Measurements from ENCODE around the gene CNTNAP4. TPM values are rescaled to one million over a fixed set of nuclear protein-coding genes. Genes with fewer than 3 reads are reported as not detected.

CNTNAP4 gene
- total RNA-seq, 1 donor from 2014 or later: not detected

- DNase-seq (ENCODE audit: extremely low spot score, unreplicated experiment): no peak
- no peak overlapping the region for H3K4me3 Mint-ChIP-seq (ENCODE audit: unreplicated experiment)
- no peak for TF ChIP-seq CTCF (IDR thresholded peaks at IDR 0.05)
- no peaks in the 10 kb centered on the region for H3K36me3 Mint-ChIP-seq (ENCODE audit: unreplicated experiment)
- H3K27ac Mint-ChIP-seq (ENCODE audit: unreplicated experiment): no peak overlapping the region
- H3K27me3 Mint-ChIP-seq (ENCODE audit: unreplicated experiment): peaks cover 2% of the 10 kb centered on the region
- H3K9me3 Mint-ChIP-seq (ENCODE audit: unreplicated experiment): peaks cover 14% of the 10 kb centered on the region
- no peaks in the 10 kb centered on the region for H3K4me1 Mint-ChIP-seq (ENCODE audit: unreplicated experiment)
Measured at GRCh38 chr16:76268824-76269223, 8.4 kb upstream of the CNTNAP4 start.

- DNase-seq (ENCODE audit: extremely low spot score, unreplicated experiment): no peak
- H3K27me3 Mint-ChIP-seq (ENCODE audit: unreplicated experiment): peaks cover 4% of the 10 kb centered on the region
- H3K4me3 Mint-ChIP-seq (ENCODE audit: unreplicated experiment): no peak overlapping the region
- H3K4me1 Mint-ChIP-seq (ENCODE audit: unreplicated experiment): no peaks in the 10 kb centered on the region
- no peaks in the 10 kb centered on the region for H3K36me3 Mint-ChIP-seq (ENCODE audit: unreplicated experiment)
- H3K27ac Mint-ChIP-seq (ENCODE audit: unreplicated experiment): no peak overlapping the region
- TF ChIP-seq CTCF (IDR thresholded peaks at IDR 0.05): no peak
- no peaks in the 10 kb centered on the region for H3K9me3 Mint-ChIP-seq (ENCODE audit: unreplicated experiment)
Measured at GRCh38 chr16:76277460-76278030, 344 bp downstream of the CNTNAP4 start.

- Mint-ChIP-seq H3K27me3 (ENCODE audit: unreplicated experiment) (peaks cover 4% of the 10 kb centered on the region), H3K4me1 (ENCODE audit: unreplicated experiment) (no peaks in the 10 kb centered on the region), H3K36me3 (ENCODE audit: unreplicated experiment) (no peaks in the 10 kb centered on the region), H3K9me3 (ENCODE audit: unreplicated experiment) (no peaks in the 10 kb centered on the region), H3K27ac (ENCODE audit: unreplicated experiment) (no peak overlapping the region), H3K4me3 (ENCODE audit: unreplicated experiment) (no peak overlapping the region)
- no peak for TF ChIP-seq CTCF (IDR thresholded peaks at IDR 0.05)
- no peak for DNase-seq (ENCODE audit: extremely low spot score, unreplicated experiment)
Measured at GRCh38 chr16:76278086-76278485, 885 bp downstream of the CNTNAP4 start.

- DNase-seq (ENCODE audit: extremely low spot score, unreplicated experiment): no peak
- no peak overlapping the region for H3K4me3 Mint-ChIP-seq (ENCODE audit: unreplicated experiment)
- H3K9me3 Mint-ChIP-seq (ENCODE audit: unreplicated experiment): no peaks in the 10 kb centered on the region
- no peak for TF ChIP-seq CTCF (IDR thresholded peaks at IDR 0.05)
- H3K27me3 Mint-ChIP-seq (ENCODE audit: unreplicated experiment): peaks cover 4% of the 10 kb centered on the region
- H3K36me3 Mint-ChIP-seq (ENCODE audit: unreplicated experiment): no peaks in the 10 kb centered on the region
- no peak overlapping the region for H3K27ac Mint-ChIP-seq (ENCODE audit: unreplicated experiment)
- H3K4me1 Mint-ChIP-seq (ENCODE audit: unreplicated experiment): no peaks in the 10 kb centered on the region
Measured at GRCh38 chr16:76278980-76279379, 1.8 kb downstream of the CNTNAP4 start.

GRCh38 chr16:76280421-76281215 lies 3.4 kb downstream of the CNTNAP4 start:
- Mint-ChIP-seq H3K27ac (ENCODE audit: unreplicated experiment) (no peak overlapping the region), H3K4me1 (ENCODE audit: unreplicated experiment) (no peaks in the 10 kb centered on the region)

More at GRCh38 chr16:76280421-76281215, 3.4 kb downstream of the CNTNAP4 start:
- TF ChIP-seq CTCF (IDR thresholded peaks at IDR 0.05): no peak
- Mint-ChIP-seq H3K27me3 (ENCODE audit: unreplicated experiment) (peaks cover 4% of the 10 kb centered on the region), H3K36me3 (ENCODE audit: unreplicated experiment) (no peaks in the 10 kb centered on the region), H3K4me3 (ENCODE audit: unreplicated experiment) (no peak overlapping the region), H3K9me3 (ENCODE audit: unreplicated experiment) (no peaks in the 10 kb centered on the region)
- no peak for DNase-seq (ENCODE audit: extremely low spot score, unreplicated experiment)
